ENCODE data around the gene SMCO3.

SMCO3 gene

GRCh38 chr12:14814014-14814413 is at the start of gene SMCO3:
SMCO3 (minus strand) TSS chr12:14814182; CDS start chr12:14806680, 7,502 bp downstream.
- no peak for DNase-seq

GRCh38 chr12:14860490-14860889 is 46.5 kb upstream of the SMCO3 start:
- no peak for DNase-seq

- no peak for DNase-seq
These were observed 44.5 kb upstream of the SMCO3 start for GRCh38 chr12:14858513-14858912.

- DNase-seq: no peak
These were observed 40.7 kb upstream of the SMCO3 start for GRCh38 chr12:14854586-14855183.

GRCh38 chr12:14853961-14854360 is 40.0 kb upstream of the SMCO3 start:
- no peak for DNase-seq

GRCh38 chr12:14852880-14853279 is 38.9 kb upstream of the SMCO3 start:
- no peak for DNase-seq

- no peak for DNase-seq
These were observed 37.1 kb upstream of the SMCO3 start for GRCh38 chr12:14850929-14851663.

- DNase-seq: no peak
These were observed 35.7 kb upstream of the SMCO3 start for GRCh38 chr12:14849661-14850060.

GRCh38 chr12:14846876-14847580 is 33.0 kb upstream of the SMCO3 start:
- no peak for DNase-seq

GRCh38 chr12:14846042-14846587 is 32.1 kb upstream of the SMCO3 start:
- DNase-seq: no peak

GRCh38 chr12:14845350-14845750 is 31.4 kb upstream of the SMCO3 start:
- DNase-seq: peak; percentile 47

GRCh38 chr12:14844401-14844800 is 30.4 kb upstream of the SMCO3 start:
- DNase-seq: no peak

- DNase-seq: no peak
These were observed 29.5 kb upstream of the SMCO3 start, which contains the start of gene ART4 for GRCh38 chr12:14843425-14843887. ART4 (minus strand) TSS chr12:14843526; CDS start chr12:14843113, 413 bp downstream.

GRCh38 chr12:14842315-14842714 is 28.3 kb upstream of the SMCO3 start:
- no peak for DNase-seq

- no peak for DNase-seq
These were observed 27.8 kb upstream of the SMCO3 start for GRCh38 chr12:14841761-14842160.

GRCh38 chr12:14840616-14841015 is 26.6 kb upstream of the SMCO3 start:
- DNase-seq: no peak

- DNase-seq: no peak
These were observed 25.3 kb upstream of the SMCO3 start for GRCh38 chr12:14839262-14839661.

GRCh38 chr12:14836336-14837210 is 22.6 kb upstream of the SMCO3 start:
- DNase-seq: no peak

GRCh38 chr12:14834509-14834908 is 20.5 kb upstream of the SMCO3 start:
- DNase-seq: no peak

GRCh38 chr12:14833952-14834351 is 20.0 kb upstream of the SMCO3 start:
- DNase-seq: no peak

- no peak for DNase-seq
These were observed 19.4 kb upstream of the SMCO3 start for GRCh38 chr12:14833336-14833735.

- DNase-seq: no peak
These were observed 14.9 kb upstream of the SMCO3 start for GRCh38 chr12:14828892-14829291.

- no peak for DNase-seq
These were observed 13.1 kb upstream of the SMCO3 start for GRCh38 chr12:14827043-14827442.
